GM21526 (cell line): ENCODE data around the gene CFAP99.
A peak's percentile ranks its signal among the peaks of the same experiment; 100 is the strongest.

Experiments
- ATAC-seq: cut with Tn5 transposase; IDR thresholded peaks from one replicate; pipeline ENCODE4 v1.9.1; 2021; ENCODE audit warnings: moderate library complexity; ENCODE audit not compliant: unreplicated experiment, low FRiP score

CFAP99 gene

GRCh38 chr4:2409381-2409783 is 9.4 kb upstream of the CFAP99 start:
- ATAC-seq: no peak

GRCh38 chr4:2411786-2412510 is 6.8 kb upstream of the CFAP99 start:
- ATAC-seq: no peak

GRCh38 chr4:2412534-2412884 is 6.2 kb upstream of the CFAP99 start:
- ATAC-seq: peak; percentile 29

- peak; percentile 40 for ATAC-seq
These were observed 5.7 kb upstream of the CFAP99 start for GRCh38 chr4:2412885-2413716.

- no peak for ATAC-seq
These were observed 4.7 kb upstream of the CFAP99 start for GRCh38 chr4:2413821-2414610.

GRCh38 chr4:2415213-2415612 is 3.5 kb upstream of the CFAP99 start:
- no peak for ATAC-seq

GRCh38 chr4:2415881-2416563 is 2.7 kb upstream of the CFAP99 start:
- ATAC-seq: no peak

- no peak for ATAC-seq
These were observed 2.1 kb upstream of the CFAP99 start for GRCh38 chr4:2416564-2417225.

- ATAC-seq: no peak
These were observed 1.5 kb upstream of the CFAP99 start for GRCh38 chr4:2417226-2417764.

GRCh38 chr4:2417765-2418649 is 748 bp upstream of the CFAP99 start, which contains the start of gene ZFYVE28:
Gene ZFYVE28 (minus strand): TSS chr4:2418645. CDS start chr4:2418323, 322 bp downstream.
- ATAC-seq: no peak

GRCh38 chr4:2419814-2420213 is 1.1 kb downstream of the CFAP99 start:
- ATAC-seq: no peak

GRCh38 chr4:2421928-2422327 is 3.2 kb downstream of the CFAP99 start:
- ATAC-seq: no peak

- no peak for ATAC-seq
These were observed 4.3 kb downstream of the CFAP99 start for GRCh38 chr4:2423066-2423465.

- no peak for ATAC-seq
These were observed 4.9 kb downstream of the CFAP99 start for GRCh38 chr4:2423695-2424094.

GRCh38 chr4:2424581-2424980 is 5.8 kb downstream of the CFAP99 start:
- ATAC-seq: no peak

- ATAC-seq: no peak
These were observed 6.8 kb downstream of the CFAP99 start for GRCh38 chr4:2425386-2426068.

GRCh38 chr4:2426069-2426397 is 7.3 kb downstream of the CFAP99 start:
- ATAC-seq: no peak

- no peak for ATAC-seq
These were observed 8.0 kb downstream of the CFAP99 start for GRCh38 chr4:2426711-2427275.
